CD8-positive, alpha-beta memory T cell (primary cell): Measurements from ENCODE around the gene SEC23B. TPM values are rescaled to one million over a fixed set of nuclear protein-coding genes. Genes with fewer than 3 reads are reported as not detected.
"Not testable (repeated sequence)": the region's sequence is repeated elsewhere in the genome, so short reads cannot be mapped to it uniquely, and the experiment has no call there.

Experiments used
- CTCF ChIA-PET: fragments of 350-600 bp; sonication (Branson Sonifier 250); formaldehyde crosslinking; loops from one replicate; lab custom pipeline; 2021; ENCODE audit warnings: antibody characterized with exemption; lab: Charles Lee
- POLR2A ChIA-PET: fragments of 350-600 bp; sonication (Branson Sonifier 250); formaldehyde crosslinking; loops from one replicate; lab custom pipeline; 2021; ENCODE audit warnings: antibody characterized with exemption; lab: Charles Lee
- DNase-seq, 5 donors: peaks; one replicate each; pipeline versions ENCODE4 v3.0.0 to v3.0.0-alpha.2; 2020 to 2022; ENCODE audit warnings: mixed read lengths in 1 of 5
- H3K27ac ChIP-seq: one replicate; pipeline ENCODE4 v1.7.0; 2013; ENCODE audit warnings: low read depth, mild to moderate bottlenecking, low read length, moderate library complexity
- H3K27me3 ChIP-seq: 2 replicates; pipeline ENCODE4 v1.7.0; 2013; ENCODE audit warnings: low read length, mild to moderate bottlenecking; ENCODE audit not compliant: insufficient read depth, poor library complexity, severe bottlenecking
- H3K36me3 ChIP-seq: 2 replicates; pipeline ENCODE4 v1.7.0; 2013; ENCODE audit warnings: mild to moderate bottlenecking, low read length, moderate library complexity; ENCODE audit not compliant: insufficient read depth
- H3K4me1 ChIP-seq: 2 replicates; pipeline ENCODE4 v1.7.0; 2013; ENCODE audit warnings: mild to moderate bottlenecking, low read length, moderate library complexity; ENCODE audit not compliant: insufficient read depth
- H3K4me3 ChIP-seq: 2 replicates; pipeline ENCODE4 v1.7.0; 2013; ENCODE audit warnings: mild to moderate bottlenecking, low read length
- H3K9me3 ChIP-seq: 2 replicates; pipeline ENCODE4 v1.7.0; 2013; ENCODE audit warnings: mild to moderate bottlenecking, low read length
- H3K27ac Mint-ChIP-seq, 8 donors: one replicate each; pipeline ENCODE4 v1.8.0; 2020 to 2021; ENCODE audit warnings: mixed read lengths in 8 of 8, mild to moderate bottlenecking in 6 of 8, inconsistent platforms in 3 of 8, moderate library complexity in 3 of 8
- H3K27me3 Mint-ChIP-seq, 2 donors: one replicate each; pipeline ENCODE4 v1.8.0; 2020 to 2021; ENCODE audit warnings: mixed read lengths in 2 of 2, mild to moderate bottlenecking in 1 of 2, moderate library complexity in 1 of 2
- H3K36me3 Mint-ChIP-seq, 3 donors: one replicate each; pipeline ENCODE4 v1.8.0; 2020 to 2021; ENCODE audit warnings: mixed read lengths in 3 of 3, inconsistent platforms in 1 of 3, mild to moderate bottlenecking in 1 of 3
- H3K4me1 Mint-ChIP-seq, 3 donors: one replicate each; pipeline ENCODE4 v1.8.0; 2020 to 2021; ENCODE audit warnings: mixed read lengths in 3 of 3, inconsistent platforms in 1 of 3, mild to moderate bottlenecking in 1 of 3
- H3K4me3 Mint-ChIP-seq, 7 donors: one replicate each; pipeline ENCODE4 v1.8.0; 2020 to 2021; ENCODE audit warnings: mixed read lengths in 7 of 7, mild to moderate bottlenecking in 6 of 7, moderate library complexity in 4 of 7, inconsistent platforms in 2 of 7
- H3K9me3 Mint-ChIP-seq, 5 donors: one replicate each; pipeline ENCODE4 v1.8.0; 2020 to 2022; ENCODE audit warnings: mixed read lengths in 5 of 5, mild to moderate bottlenecking in 3 of 5, moderate library complexity in 2 of 5, inconsistent platforms in 1 of 5
- polyA plus RNA-seq: library from polyadenylated mRNA; unstranded; fragments of 300-500 nt; fragmentation: Illumina TruSeq; gene quantifications from one replicate; pipeline ENCODE4 v1.2.3, GENCODE V29; 2021
- total RNA-seq, 2 experiments: library from RNA; stranded (reverse); gene quantifications; one replicate each; pipeline ENCODE4 v1.2.3, GENCODE V29; 2021

The SEC23B gene
- total and polyA plus RNA-seq, 3 experiments from 2014 or later: 51.1 to 105 (median 103) TPM

GRCh38 chr20:18481596-18481995 lies 26.1 kb upstream of the SEC23B start:
- Mint-ChIP-seq H3K27ac (peak overlapping the region in 2 of 8 donors; percentile 17 to 68), H3K27me3 (no peaks in the 10 kb centered on the region), H3K4me3 (no peak overlapping the region), H3K4me1 (no peaks in the 10 kb centered on the region), H3K36me3 (peaks cover 4 to 77% (median 22%) of the 10 kb centered on the region in 3 donors), H3K9me3 (no peaks in the 10 kb centered on the region)
- H3K27ac ChIP-seq: no peak overlapping the region
- DNase-seq: no peak
- no peaks in the 10 kb centered on the region for H3K4me1 ChIP-seq
- no peaks in the 10 kb centered on the region for H3K27me3 ChIP-seq
- POLR2A ChIA-PET: no interaction called here
- no peak overlapping the region for H3K4me3 ChIP-seq
- CTCF ChIA-PET: interaction anchor here (0.7 kb wide), 1 partner anchor 66 kb away, joined by 4 read pairs; no protein-coding TSS in a partner anchor
- no peaks in the 10 kb centered on the region for H3K9me3 ChIP-seq
- H3K36me3 ChIP-seq: peaks cover 28% of the 10 kb centered on the region

- no peaks in the 10 kb centered on the region for H3K27me3 ChIP-seq
- H3K27ac Mint-ChIP-seq: no peak overlapping the region
- no peak overlapping the region for H3K4me3 ChIP-seq
- peaks cover 4 to 77% (median 20%) of the 10 kb centered on the region in 3 donors for H3K36me3 Mint-ChIP-seq
- no peak overlapping the region for H3K4me3 Mint-ChIP-seq
- no peaks in the 10 kb centered on the region for H3K9me3 Mint-ChIP-seq
- no peaks in the 10 kb centered on the region for H3K4me1 ChIP-seq
- H3K27ac ChIP-seq: no peak overlapping the region
- H3K9me3 ChIP-seq: no peaks in the 10 kb centered on the region
- H3K27me3 Mint-ChIP-seq: no peaks in the 10 kb centered on the region
- no peak for DNase-seq
- POLR2A ChIA-PET: no interaction called here
- H3K36me3 ChIP-seq: peaks cover 20% of the 10 kb centered on the region
- CTCF ChIA-PET: interaction anchor here (1.0 kb wide), 1 partner anchor 27 kb away, joined by 3 read pairs; no protein-coding TSS in a partner anchor
- peaks cover 0 to 2% (median 0%) of the 10 kb centered on the region in 3 donors for H3K4me1 Mint-ChIP-seq
Measured at GRCh38 chr20:18488301-18488700, 19.4 kb upstream of the SEC23B start.

GRCh38 chr20:18496042-18496441 lies 11.7 kb upstream of the SEC23B start:
- H3K4me3 Mint-ChIP-seq: peak overlapping the region; percentile 94 to 99 (median 98)
- H3K4me3 ChIP-seq: peak overlapping the region; percentile 82
- H3K36me3 Mint-ChIP-seq: peaks cover 0 to 30% (median 8%) of the 10 kb centered on the region in 3 donors
- DNase-seq: no peak
- H3K36me3 ChIP-seq: peaks cover 7% of the 10 kb centered on the region
- H3K27ac Mint-ChIP-seq: peak overlapping the region in 7 of 8 donors; percentile 13 to 97 (median 94)
- CTCF ChIA-PET: interaction anchor here (2.1 to 2.4 kb wide), 2 partner anchors 11 to 13 kb away, joined by 6 to 30 read pairs; partner anchors contain the start of gene SEC23B
- no peaks in the 10 kb centered on the region for H3K27me3 Mint-ChIP-seq
- H3K27me3 ChIP-seq: no peaks in the 10 kb centered on the region
- no peaks in the 10 kb centered on the region for H3K9me3 ChIP-seq
- peaks cover 13% of the 10 kb centered on the region for H3K4me1 ChIP-seq
- no peaks in the 10 kb centered on the region for H3K9me3 Mint-ChIP-seq
- H3K4me1 Mint-ChIP-seq: peaks cover 17 to 21% (median 19%) of the 10 kb centered on the region in 3 donors
- no peak overlapping the region for H3K27ac ChIP-seq
- POLR2A ChIA-PET: interaction anchor here (3.6 kb wide), 1 partner anchor 11 kb away, joined by 41 read pairs; the partner anchor contains the start of gene SEC23B

GRCh38 chr20:18496740-18497592 lies 10.8 kb upstream of the SEC23B start, which contains the start of gene RBBP9:
Gene RBBP9 (minus strand): TSS chr20:18497225. CDS start chr20:18497167, 58 bp downstream.
- peak within 1 kb of the TSS; percentile 33 to 97 (median 95) for H3K27ac Mint-ChIP-seq
- peaks cover 0 to 3% of the 10 kb centered on the region in 2 donors for H3K27me3 Mint-ChIP-seq
- ChIA-PET CTCF (interaction anchor here (0.7 to 2.4 kb wide), 5 partner anchors 10 to 28 kb away, joined by 3 to 30 read pairs (median 5); partner anchors contain the start of gene SEC23B), POLR2A (interaction anchor here (0.7 to 3.6 kb wide), 3 partner anchors 10 to 358 kb away, joined by 3 to 41 read pairs (median 11); partner anchors contain the start of genes DZANK1, POLR3F and SEC23B)
- no peaks in the 10 kb centered on the region for H3K9me3 ChIP-seq
- peaks cover 7% of the 10 kb centered on the region for H3K36me3 ChIP-seq
- H3K4me1 Mint-ChIP-seq: peaks cover 17 to 21% (median 19%) of the 10 kb centered on the region in 3 donors
- peaks cover 13% of the 10 kb centered on the region for H3K4me1 ChIP-seq
- peak; percentile 59 to 75 (median 70) for DNase-seq
- peak within 1 kb of the TSS; percentile 82 for H3K4me3 ChIP-seq
- H3K27me3 ChIP-seq: no peaks in the 10 kb centered on the region
- peak within 1 kb of the TSS; percentile 94 to 99 (median 98) for H3K4me3 Mint-ChIP-seq
- H3K9me3 Mint-ChIP-seq: no peaks in the 10 kb centered on the region
- peaks cover 3 to 24% (median 4%) of the 10 kb centered on the region in 3 donors for H3K36me3 Mint-ChIP-seq
- H3K27ac ChIP-seq: peak within 1 kb of the TSS; percentile 51

DNA sequence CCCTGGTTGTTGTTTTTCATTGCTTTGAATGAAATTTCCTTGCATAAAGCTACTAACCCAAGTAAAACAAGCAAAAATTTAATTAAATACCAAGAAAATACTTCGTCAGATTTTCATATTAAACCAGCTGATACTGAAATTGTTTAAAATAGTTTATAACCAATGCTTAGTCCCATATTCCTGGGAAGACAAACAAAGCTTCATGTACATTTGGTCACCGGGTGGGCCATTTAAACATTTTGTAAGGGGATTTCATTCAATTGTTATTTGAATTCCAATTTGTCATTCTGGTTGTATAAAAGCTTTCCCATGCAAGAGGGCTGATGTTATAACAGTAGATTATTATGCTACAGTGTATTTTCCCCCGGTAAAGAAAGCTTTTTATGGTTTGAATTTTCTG lies 10.1 kb upstream of the SEC23B start:
- Mint-ChIP-seq H3K36me3 (peaks cover 4 to 17% (median 4%) of the 10 kb centered on the region in 3 donors), H3K27ac (peak overlapping the region; percentile 33 to 97 (median 95)), H3K9me3 (no peaks in the 10 kb centered on the region), H3K4me3 (peak overlapping the region; percentile 94 to 99 (median 98)), H3K4me1 (peaks cover 17 to 21% (median 19%) of the 10 kb centered on the region in 3 donors), H3K27me3 (peaks cover 0 to 9% of the 10 kb centered on the region in 2 donors)
- no peaks in the 10 kb centered on the region for H3K27me3 ChIP-seq
- H3K4me3 ChIP-seq: peak overlapping the region; percentile 82
- H3K4me1 ChIP-seq: peaks cover 13% of the 10 kb centered on the region
- H3K36me3 ChIP-seq: peaks cover 5% of the 10 kb centered on the region
- ChIA-PET CTCF (interaction anchor here (0.7 to 2.4 kb wide), 4 partner anchors 9 to 28 kb away, joined by 3 to 30 read pairs (median 4); partner anchors contain the start of gene SEC23B), POLR2A (interaction anchor here (0.7 to 3.6 kb wide), 3 partner anchors 9 to 358 kb away, joined by 3 to 41 read pairs (median 11); partner anchors contain the start of genes DZANK1, POLR3F and SEC23B)
- no peak overlapping the region for H3K27ac ChIP-seq
- H3K9me3 ChIP-seq: no peaks in the 10 kb centered on the region
- no peak for DNase-seq

DNA sequence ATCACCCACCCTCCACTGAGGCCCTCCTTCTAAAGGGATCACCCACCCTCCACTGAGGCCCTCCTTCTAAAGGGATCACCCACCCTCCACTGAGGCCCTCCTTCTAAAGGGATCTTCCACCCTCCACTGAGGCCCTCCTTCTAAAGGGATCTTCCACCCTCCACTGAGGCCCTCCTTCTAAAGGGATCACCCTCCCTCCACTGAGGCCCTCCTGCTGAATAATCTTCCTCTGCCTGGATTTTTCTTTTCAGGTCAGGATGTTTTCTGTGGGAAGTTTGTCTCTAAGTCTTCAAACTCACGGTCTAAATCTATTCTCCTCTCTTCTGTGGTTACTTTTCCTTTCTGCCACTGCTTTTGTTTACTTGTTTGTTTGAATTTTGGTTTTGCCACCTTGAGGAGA lies 6.1 kb upstream of the SEC23B start:
- H3K4me3 Mint-ChIP-seq, H3K9me3 ChIP-seq, POLR2A ChIA-PET, H3K27ac Mint-ChIP-seq, H3K4me3 ChIP-seq, H3K9me3 Mint-ChIP-seq, H3K4me1 ChIP-seq, H3K27ac ChIP-seq, H3K27me3 Mint-ChIP-seq, H3K27me3 ChIP-seq, CTCF ChIA-PET, DNase-seq, H3K36me3 Mint-ChIP-seq, H3K36me3 ChIP-seq: not testable (repeated sequence)
- H3K4me1 Mint-ChIP-seq: peaks cover 9 to 12% (median 11%) of the 10 kb centered on the region in 3 donors

DNA sequence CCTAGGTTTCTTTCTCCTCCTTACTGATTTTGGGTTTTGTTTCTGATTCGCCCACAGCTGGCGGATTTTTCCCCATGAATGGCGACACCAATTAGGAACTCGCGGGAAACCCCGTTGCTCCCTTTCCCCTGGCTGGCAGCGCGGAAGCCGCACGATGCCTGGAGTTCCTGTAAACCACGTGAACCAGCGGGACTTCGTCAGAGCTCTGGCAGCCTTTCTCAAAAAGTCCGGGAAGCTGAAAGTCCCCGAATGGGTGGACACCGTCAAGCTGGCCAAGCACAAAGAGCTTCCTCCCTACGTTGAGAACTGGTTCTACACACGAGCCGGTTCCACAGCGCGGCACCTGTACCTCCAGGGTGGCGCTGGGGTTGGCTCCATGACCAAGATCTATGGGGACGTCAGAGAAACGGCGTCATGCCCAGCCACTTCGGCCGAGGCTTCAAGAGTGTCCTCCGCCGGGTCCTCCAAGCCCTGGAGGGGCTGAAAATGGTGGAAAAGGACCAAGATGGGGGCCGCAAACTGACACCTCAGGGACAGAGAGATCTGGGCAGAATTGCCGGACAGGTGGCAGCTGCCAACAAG lies 3.2 kb upstream of the SEC23B start:
- H3K27ac ChIP-seq: no peak overlapping the region
- no peaks in the 10 kb centered on the region for H3K27me3 ChIP-seq
- H3K36me3 ChIP-seq: no peaks in the 10 kb centered on the region
- DNase-seq: no peak
- peak overlapping the region in 1 of 8 donors; percentile 21 for H3K27ac Mint-ChIP-seq
- ChIA-PET CTCF (interaction anchor here (1.3 kb wide), 1 partner anchor 289 kb away, joined by 3 read pairs; no protein-coding TSS in a partner anchor), POLR2A (interaction anchor here (1.5 kb wide), 1 partner anchor 38 kb away, joined by 3 read pairs; the partner anchor contains the start of gene DZANK1)
- H3K9me3 ChIP-seq: no peaks in the 10 kb centered on the region
- H3K36me3 Mint-ChIP-seq: peaks cover 2 to 16% (median 4%) of the 10 kb centered on the region in 3 donors
- peaks cover 19% of the 10 kb centered on the region for H3K4me1 ChIP-seq
- H3K4me3 Mint-ChIP-seq: peak overlapping the region in 1 of 7 donors; percentile 23
- peaks cover 8 to 9% of the 10 kb centered on the region in 2 donors for H3K27me3 Mint-ChIP-seq
- H3K4me3 ChIP-seq: no peak overlapping the region
- H3K9me3 Mint-ChIP-seq: peaks cover 0 to 2% (median 0%) of the 10 kb centered on the region in 5 donors
- H3K4me1 Mint-ChIP-seq: peaks cover 21 to 34% (median 30%) of the 10 kb centered on the region in 3 donors
